Ammon's horn (tissue), 1 donor: ENCODE results near the gene CD200.
"Not testable (repeated sequence)": the region's sequence is repeated elsewhere in the genome, so short reads cannot be mapped to it uniquely, and the experiment has no call there.

Experiments used
- DNase-seq: peaks from one replicate; pipeline ENCODE4 v3.0.0-alpha.2; 2016; ENCODE audit warnings: low spot score

CD200 gene

GRCh38 chr3:112388972-112389371 lies 56.0 kb downstream of the CD200 start:
- DNase-seq = no peak

- DNase-seq = no peak
Observed at GRCh38 chr3:112389961-112390360, 57.0 kb downstream of the CD200 start.

- peak; percentile 91 for DNase-seq
Observed at GRCh38 chr3:112390783-112391641, 58.1 kb downstream of the CD200 start.

GRCh38 chr3:112391648-112392047 lies 58.7 kb downstream of the CD200 start:
- DNase-seq = no peak

GRCh38 chr3:112392393-112393359 lies 59.7 kb downstream of the CD200 start:
- DNase-seq = no peak

GRCh38 chr3:112393360-112393728 lies 60.4 kb downstream of the CD200 start:
- no peak for DNase-seq

GRCh38 chr3:112394003-112394640 lies 61.2 kb downstream of the CD200 start:
- peak; percentile 25 for DNase-seq

- DNase-seq = no peak
Observed at GRCh38 chr3:112395181-112395895, 62.4 kb downstream of the CD200 start.

GRCh38 chr3:112395896-112396290 lies 62.9 kb downstream of the CD200 start:
- no peak for DNase-seq

- DNase-seq = no peak
Observed at GRCh38 chr3:112397556-112397955, 64.6 kb downstream of the CD200 start.

- DNase-seq = no peak
Observed at GRCh38 chr3:112399064-112399463, 66.1 kb downstream of the CD200 start.

- DNase-seq = not testable (repeated sequence)
Observed at GRCh38 chr3:112399554-112399953, 66.6 kb downstream of the CD200 start.

- DNase-seq = not testable (repeated sequence)
Observed at GRCh38 chr3:112400317-112400716, 67.4 kb downstream of the CD200 start.

- no peak for DNase-seq
Observed at GRCh38 chr3:112401617-112402016, 68.7 kb downstream of the CD200 start.

GRCh38 chr3:112403103-112403502 lies 70.1 kb downstream of the CD200 start:
- no peak for DNase-seq

GRCh38 chr3:112404924-112405549 lies 72.1 kb downstream of the CD200 start:
- DNase-seq = not testable (repeated sequence)

- no peak for DNase-seq
Observed at GRCh38 chr3:112405845-112406244, 72.9 kb downstream of the CD200 start.

GRCh38 chr3:112407214-112407887 lies 74.4 kb downstream of the CD200 start:
- no peak for DNase-seq

- no peak for DNase-seq
Observed at GRCh38 chr3:112407888-112408702, 75.1 kb downstream of the CD200 start.

- DNase-seq = no peak
Observed at GRCh38 chr3:112409041-112409440, 76.1 kb downstream of the CD200 start.
